Measurements from ENCODE around the gene KCMF1.

The KCMF1 gene

DNA sequence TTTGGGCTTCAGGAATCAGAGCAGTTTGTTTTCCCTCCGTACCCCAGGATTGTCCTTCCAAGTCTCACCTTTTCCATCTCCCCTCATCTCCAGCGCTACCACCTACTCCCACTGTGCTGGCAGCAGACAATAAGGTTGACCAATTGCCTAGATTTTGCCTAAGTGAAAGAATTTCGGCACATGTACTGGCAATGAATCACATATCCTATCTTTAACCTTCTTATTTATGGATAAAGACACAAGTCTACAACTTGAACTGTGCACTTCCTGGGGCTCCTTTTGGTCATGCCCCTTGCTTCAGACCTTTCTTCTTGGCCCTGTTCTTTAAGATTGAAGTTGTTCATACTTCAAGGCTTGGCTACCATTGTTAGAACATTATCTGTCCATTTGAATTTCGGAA lies 71.4 kb downstream of the KCMF1 start:
- no peak for TF ChIP-seq CTCF (IDR thresholded peaks at IDR 0.05)

- no peak for TF ChIP-seq CTCF (IDR thresholded peaks at IDR 0.05)
Measured at GRCh38 chr2:85048534-85048933, 77.6 kb downstream of the KCMF1 start.

DNA sequence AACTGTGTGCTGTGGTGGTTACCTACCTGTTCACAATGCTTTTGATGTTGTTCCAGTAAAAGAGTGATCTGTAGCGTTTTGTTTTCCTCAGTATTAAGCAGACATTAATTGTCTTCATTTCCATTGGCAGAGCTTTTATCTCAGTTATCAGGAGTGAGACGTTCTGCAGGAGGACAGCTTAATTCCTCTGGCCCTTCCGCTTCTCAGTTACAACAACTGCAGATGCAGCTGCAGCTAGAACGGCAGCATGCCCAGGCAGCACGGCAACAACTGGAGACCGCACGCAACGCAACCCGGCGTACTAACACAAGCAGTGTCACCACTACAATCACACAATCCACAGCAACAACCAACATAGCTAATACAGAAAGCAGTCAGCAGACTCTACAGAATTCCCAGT lies 78.3 kb downstream of the KCMF1 start:
- TF ChIP-seq CTCF (IDR thresholded peaks at IDR 0.05): no peak

DNA sequence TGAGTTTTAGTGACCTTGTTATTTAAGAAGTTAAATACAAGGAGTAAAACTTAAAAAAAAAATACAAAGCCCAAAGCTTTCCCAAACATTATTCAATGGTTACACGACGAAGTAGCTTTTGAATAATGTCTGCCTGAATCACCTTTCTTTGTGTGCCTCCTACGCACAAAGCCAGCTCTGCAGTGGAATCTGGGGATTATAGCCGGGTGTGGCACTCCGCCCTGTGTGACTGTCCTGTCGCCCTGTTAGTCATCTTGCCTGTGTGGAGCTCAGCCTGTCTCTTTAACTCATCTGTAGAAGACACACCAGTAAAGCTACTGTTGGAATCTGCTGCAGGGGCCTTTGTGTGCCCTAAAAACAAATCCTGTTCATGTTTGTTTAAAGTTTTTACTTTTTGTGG lies 82.8 kb downstream of the KCMF1 start:
- TF ChIP-seq CTCF (IDR thresholded peaks at IDR 0.05): no peak

DNA sequence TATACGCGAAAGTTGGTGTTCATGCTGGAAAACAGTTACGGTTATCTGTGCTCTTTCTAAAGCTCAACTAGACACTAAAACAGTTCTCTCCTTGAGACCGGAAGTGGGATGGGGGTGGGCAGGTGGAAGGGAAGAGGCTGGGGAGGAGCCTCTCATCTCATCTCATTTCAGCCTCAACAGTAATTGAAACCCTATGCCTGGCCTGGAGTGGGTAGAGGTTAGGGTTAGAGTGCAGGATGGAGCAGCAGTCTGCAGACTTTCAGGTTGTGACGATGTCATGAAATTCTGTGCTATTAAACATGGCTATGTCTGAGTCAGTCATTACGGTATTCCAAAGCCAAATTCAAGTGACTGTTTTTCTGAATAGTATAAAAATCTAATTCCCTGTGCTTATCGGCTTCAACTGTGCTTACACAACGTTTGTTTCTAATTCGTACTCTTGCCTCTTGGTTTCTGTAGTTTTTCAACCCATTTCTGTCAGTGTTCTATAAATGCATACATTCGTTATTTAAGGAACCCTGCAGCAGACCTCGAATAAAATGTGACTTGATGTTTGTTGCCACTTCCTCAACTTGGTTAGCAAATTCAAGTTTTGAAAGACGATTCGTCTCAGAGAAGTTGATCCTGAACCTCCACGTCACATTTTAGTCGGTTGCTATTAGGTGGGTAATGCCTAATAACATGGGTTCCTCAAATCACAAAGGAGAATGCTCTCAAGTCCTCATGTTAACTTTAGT lies 86.4 kb downstream of the KCMF1 start:
- no peak for TF ChIP-seq CTCF (IDR thresholded peaks at IDR 0.05)

DNA sequence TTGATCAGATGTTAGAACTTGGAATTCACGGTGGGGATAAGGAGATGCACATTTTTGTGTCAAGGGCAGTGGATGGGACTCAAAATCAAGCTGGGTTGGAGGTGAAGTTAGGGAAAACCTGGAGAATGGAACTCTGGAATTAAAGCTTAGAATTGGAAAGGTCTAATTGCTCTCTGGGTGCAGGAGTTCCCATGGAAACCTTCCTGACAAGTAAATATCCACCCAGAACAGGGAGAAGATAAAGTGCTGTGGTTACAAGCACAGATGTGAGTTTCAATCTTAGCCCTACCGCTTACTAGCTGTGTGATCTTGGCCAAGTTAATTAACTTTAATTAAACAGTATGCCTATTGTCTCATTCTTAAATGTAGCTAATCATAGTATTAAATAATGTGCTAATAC lies 90.9 kb downstream of the KCMF1 start:
- no peak for TF ChIP-seq CTCF (IDR thresholded peaks at IDR 0.05)

GRCh38 chr2:85062565-85062964 lies 91.6 kb downstream of the KCMF1 start:
- TF ChIP-seq CTCF (IDR thresholded peaks at IDR 0.05): no peak

All from LNCAP (cell line).